ENCODE measurements around the gene KIAA1549.

Gene KIAA1549

GRCh38 chr7:138974675-138975292, 6.4 kb downstream of the KIAA1549 start:
- FAIRE-seq, result no peak

- FAIRE-seq, result no peak
Measured at GRCh38 chr7:138974103-138974502, 7.1 kb downstream of the KIAA1549 start.

- FAIRE-seq, result no peak
Measured at GRCh38 chr7:138970952-138971351, 10.2 kb downstream of the KIAA1549 start.

- no peak for FAIRE-seq
Measured at GRCh38 chr7:138970446-138970845, 10.7 kb downstream of the KIAA1549 start.

DNA sequence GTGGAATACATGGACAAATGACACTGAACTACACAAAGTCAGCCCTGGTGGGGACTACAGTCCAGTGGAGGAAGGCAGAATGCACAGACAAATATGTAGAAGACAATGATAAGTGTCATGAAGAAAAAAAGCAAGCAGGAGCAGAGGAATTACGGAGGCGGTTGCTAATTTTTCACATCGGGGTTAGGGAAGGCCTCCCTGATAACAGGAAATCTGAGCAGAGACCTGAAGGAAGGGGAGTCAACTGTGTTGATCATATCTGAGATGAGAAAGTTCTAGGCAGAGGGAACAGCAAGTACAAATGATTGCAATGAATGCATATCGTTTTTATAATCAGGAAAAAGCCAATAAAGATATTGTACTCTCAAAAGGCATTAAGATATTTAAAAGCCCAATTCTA, 14.0 kb downstream of the KIAA1549 start:
- no peak for FAIRE-seq

DNA sequence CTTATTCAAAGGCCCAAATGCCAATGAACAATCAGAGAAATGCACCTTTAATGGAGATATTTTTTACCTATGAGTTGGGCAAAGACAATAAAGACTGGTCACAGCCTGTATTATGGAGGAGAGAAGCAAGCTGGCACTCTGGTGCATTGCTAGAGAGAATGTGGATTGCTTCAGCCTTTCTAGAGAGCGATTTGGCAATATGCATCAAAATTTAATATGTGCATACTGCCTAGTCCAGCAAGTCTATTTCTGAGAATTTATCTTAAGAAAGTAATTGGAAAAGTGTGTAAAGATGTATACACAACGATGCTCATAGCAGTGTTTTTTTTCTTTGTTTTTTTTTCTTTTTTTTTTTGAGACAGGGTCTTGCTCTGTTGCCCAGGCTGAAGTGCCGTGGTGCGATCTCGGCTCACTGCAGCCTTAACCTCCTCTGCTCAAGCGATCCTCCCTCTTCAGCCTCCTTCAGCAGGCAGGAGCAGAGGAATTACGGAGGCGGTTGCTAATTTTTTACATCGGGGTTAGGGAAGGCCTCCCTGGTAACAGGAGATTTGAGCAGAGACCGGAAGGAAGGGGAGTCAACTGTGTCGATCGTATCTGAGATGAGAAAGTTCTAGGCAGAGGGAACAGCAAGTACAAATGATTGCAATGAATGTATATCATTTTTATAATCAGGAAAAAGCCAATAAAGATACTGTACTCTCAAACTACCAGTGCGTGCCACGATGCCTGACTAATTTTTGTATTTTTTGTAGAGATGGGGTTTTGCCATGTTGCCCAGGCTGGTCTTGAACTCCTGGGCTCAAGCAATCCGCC, 16.4 kb downstream of the KIAA1549 start:
- no peak for FAIRE-seq

DNA sequence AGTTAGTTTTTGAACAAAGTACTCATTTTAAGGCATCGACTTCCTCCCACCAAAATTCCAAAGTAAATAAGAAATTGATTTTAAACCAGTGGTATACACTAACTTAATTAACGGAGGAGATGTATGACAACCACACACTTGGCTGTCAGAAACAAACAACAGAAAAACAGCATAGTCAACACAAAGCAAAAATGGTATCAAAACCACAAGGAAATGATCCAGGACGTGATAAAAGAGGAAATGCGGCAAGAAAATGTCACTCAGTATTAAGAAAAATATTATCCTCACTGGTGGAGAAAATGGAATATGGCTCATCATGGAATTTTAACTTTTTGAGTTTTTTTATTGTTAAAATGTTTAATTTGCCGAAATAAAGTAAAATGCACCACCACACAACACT, 17.5 kb downstream of the KIAA1549 start:
- FAIRE-seq, result no peak

GRCh38 chr7:138962561-138963270, 18.5 kb downstream of the KIAA1549 start:
- FAIRE-seq, result no peak

GRCh38 chr7:138961159-138961558, 20.0 kb downstream of the KIAA1549 start:
- FAIRE-seq, result no peak

DNA sequence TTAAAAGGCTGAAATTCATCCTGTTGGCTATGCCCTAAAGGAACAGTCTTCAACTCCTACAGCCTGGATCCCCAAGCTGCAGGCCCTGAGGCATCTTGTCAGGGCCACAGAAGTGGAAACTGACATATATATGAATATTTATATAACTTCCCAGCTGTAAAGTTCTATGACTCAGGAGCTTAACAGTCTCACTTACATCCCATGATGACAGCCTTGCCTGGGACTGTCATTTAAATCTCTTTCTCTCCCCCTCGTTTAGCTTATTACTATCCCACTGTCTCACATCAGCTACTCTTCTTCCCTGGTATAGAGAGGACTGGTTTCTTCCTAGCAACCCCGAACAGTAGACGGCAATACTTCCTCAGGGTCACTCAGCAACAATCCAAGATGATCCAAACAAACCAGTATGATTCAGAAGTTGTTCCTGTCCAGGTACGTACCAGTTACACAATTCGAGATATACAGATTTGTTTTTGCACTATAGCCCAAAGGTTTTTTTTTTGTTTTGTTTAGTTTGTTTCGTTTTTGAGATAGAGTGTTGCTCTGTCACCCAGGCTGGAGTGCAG, 22.7 kb downstream of the KIAA1549 start:
- no peak for FAIRE-seq

DNA sequence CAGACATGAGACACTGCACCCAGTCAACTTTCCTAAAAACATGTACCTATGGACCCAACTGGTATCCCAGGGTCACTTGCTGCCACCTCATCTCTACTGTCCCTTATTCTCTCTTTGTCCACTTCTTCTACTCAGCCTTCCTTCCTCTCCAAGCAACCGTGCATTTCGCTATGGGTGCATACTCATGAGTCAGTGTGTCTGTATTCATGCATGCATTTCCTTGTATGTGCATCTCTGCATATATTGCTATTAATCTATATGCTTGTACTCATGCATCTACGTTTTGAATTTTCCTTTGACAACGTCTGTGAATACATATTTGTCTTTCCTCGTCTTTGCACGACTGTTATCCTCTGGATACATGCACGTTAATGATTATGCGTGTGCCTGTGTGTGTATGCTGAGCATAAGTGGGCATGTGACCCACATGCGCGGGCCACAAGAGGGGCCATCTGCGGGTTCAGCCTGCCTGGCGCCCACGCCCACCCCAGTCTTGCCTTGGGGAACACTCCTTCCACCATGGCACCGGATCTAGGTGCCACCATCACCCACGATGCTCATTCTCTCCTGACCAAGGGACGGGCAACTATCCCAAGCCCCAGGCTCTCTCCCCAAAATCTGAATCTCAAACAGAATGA, 23.3 kb downstream of the KIAA1549 start:
- FAIRE-seq, result no peak

DNA sequence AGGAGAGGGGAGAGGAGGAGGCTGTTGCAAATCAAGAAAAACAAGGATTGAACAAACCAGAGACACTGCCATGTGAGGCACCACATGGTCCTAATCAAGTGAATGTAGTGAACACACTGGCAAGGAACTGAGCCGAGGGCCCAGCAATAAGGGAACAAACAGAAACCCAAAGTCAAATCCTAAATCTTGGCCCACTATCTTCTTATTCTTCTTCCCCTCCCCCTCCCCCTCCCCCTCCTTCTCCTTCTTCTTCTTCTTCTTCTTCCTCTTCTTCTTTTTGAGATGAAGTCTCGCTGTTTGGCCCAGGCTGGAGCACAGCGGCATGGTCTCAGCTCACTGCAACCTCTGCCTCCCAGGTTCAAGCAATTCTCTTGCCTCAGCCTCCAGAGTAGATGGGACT, 24.0 kb downstream of the KIAA1549 start:
- FAIRE-seq, result no peak

GRCh38 chr7:138954545-138955475, 26.4 kb downstream of the KIAA1549 start:
- no peak for FAIRE-seq

- no peak for FAIRE-seq
Measured at GRCh38 chr7:138952791-138953190, 28.4 kb downstream of the KIAA1549 start.

DNA sequence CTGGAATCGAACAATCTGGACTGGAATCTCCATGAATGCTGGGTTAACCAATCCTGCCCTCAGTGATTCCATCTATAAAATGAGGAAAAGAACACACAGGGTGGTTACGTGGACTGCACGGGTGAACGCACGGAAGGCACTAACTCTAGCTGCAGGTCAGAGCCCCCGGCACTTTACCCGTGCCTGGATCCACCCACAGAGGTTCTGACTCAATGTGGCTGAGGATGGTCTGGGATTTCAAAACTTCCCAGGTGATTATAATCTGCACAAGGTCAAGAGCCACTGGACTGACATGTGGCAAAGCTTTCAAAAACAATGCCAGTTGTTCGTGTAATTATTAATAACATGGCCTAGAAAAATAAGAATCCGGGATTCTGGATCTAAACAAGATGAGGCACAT, 29.2 kb downstream of the KIAA1549 start:
- FAIRE-seq, result no peak

- no peak for FAIRE-seq
Measured at GRCh38 chr7:138949421-138950088, 31.6 kb downstream of the KIAA1549 start.

DNA sequence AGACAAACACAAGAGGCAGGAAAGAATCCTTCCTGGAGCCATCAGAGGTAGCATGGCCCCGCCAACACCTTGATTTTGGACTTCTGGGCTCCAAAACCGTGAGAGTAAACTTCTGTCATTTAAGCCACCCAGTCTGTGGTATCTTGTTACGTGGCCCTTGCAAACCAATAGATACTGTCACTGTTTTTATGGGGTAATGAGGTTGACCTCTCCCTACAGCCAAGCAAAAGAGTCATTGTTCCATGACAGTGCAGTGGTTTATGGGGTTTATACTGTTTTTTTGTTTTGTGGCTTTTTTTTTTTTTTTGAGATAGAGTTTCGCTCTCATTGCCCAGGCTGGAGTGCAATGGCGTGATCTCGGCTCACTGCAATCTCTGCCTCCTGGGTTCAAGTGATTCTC, 32.8 kb downstream of the KIAA1549 start:
- FAIRE-seq, result no peak

DNA sequence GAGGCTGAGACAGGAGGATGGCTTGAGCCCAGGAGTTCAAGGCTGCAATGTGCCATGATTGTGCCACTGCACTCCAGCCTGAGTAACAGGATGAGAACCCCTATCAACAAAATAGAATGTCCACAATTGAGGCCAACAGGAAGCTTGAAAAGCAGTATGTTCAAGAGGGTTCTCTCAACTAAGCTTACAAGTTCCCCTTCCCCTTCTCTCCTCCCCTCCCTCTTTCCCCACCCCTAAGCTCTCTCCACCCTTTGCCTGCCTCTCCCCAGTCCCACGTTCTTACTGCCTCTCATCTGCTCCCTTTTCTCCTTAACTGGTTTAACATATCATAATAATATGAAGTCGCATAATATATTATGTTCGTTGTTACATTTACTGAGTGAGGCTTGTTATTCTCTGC, 35.4 kb downstream of the KIAA1549 start:
- FAIRE-seq, result no peak

- FAIRE-seq, result no peak
Measured at GRCh38 chr7:138945154-138945553, 36.0 kb downstream of the KIAA1549 start.

DNA sequence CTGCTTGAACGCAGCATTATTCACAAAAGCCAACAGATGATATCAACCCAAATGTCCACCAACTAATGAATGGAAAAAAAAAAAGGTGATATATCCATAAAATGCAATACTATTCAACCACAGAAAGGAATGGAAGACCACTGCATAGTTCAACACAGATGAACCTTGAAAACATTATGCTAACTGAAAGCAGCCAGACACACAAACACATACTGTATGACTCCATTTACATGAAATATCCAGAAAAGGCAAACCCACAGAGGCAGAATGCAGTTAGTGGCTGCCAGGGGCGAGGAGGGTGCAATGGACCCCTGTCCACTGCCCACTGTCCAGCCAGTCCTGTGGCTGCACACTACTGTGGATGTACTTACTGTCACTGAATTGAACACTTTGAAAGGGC, 36.6 kb downstream of the KIAA1549 start:
- FAIRE-seq, result no peak

GRCh38 chr7:138943061-138943460, 38.1 kb downstream of the KIAA1549 start:
- FAIRE-seq, result no peak

All from G401.6 (cell line).